Measurements from ENCODE around the gene KRT12.

KRT12 gene

DNA sequence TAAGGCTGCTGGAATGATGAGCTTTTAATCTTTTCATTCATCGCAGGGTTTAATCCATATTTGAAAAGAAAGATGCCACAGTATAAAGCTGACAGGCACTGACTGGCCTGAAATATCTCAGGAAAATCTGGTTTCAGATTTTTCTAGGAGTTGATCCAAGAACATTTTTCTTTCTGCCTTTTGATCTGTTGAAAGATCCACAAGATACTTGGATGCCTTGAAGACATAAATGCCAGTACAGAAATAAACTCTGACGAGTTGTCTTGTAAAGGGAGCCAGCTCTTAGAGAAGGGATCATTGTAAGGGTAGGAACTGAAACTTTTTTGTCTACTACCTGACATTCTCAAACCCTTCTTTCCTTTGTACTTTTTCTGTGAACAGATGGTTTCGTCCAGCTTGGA is 43.4 kb upstream of the KRT12 start:
- peak; percentile 82 for DNase-seq (ENCODE audit: low read depth)
- H3K4me3 ChIP-seq (ENCODE audit: control insufficient read depth, low read depth, low read length), result no peak overlapping the region
- no peak for TF ChIP-seq CTCF (conservative IDR thresholded peaks at IDR 0.05; ENCODE audit: control insufficient read depth, insufficient read depth, low read depth, low read length)

DNA sequence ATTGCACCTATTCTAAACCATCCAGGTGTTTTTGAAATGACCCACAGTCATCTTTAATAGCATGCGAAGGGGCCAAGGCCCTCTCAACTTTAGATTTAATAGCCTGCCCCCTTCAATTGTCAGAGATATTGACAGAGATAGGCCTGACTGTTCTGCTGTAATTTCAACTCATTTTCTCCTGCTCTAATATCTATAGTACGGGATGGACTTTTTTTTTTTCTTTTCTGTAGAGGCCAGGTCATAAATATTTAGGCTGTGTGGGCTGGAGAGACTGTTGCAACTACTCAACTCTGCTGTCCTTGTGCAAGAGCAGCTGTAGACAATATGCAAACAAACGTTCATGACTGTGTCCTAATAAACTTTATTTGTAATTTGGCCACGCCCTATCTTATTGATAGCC is 42.7 kb upstream of the KRT12 start:
- no peak overlapping the region for H3K4me3 ChIP-seq (ENCODE audit: control insufficient read depth, low read depth, low read length)
- peak; percentile 93 for DNase-seq (ENCODE audit: low read depth)

GRCh38 chr17:40909351-40909750 is 42.3 kb upstream of the KRT12 start:
- DNase-seq (ENCODE audit: low read depth), result peak; percentile 97
- no peak overlapping the region for H3K4me3 ChIP-seq (ENCODE audit: control insufficient read depth, low read depth, low read length)
- peak; percentile 75 for TF ChIP-seq CTCF (conservative IDR thresholded peaks at IDR 0.05; ENCODE audit: control insufficient read depth, insufficient read depth, low read depth, low read length)

More for the DNA sequence above, 42.7 kb upstream of the KRT12 start:
- no peak for TF ChIP-seq CTCF (conservative IDR thresholded peaks at IDR 0.05; ENCODE audit: control insufficient read depth, insufficient read depth, low read depth, low read length)

GRCh38 chr17:40906613-40907012 is 39.6 kb upstream of the KRT12 start:
- TF ChIP-seq CTCF (conservative IDR thresholded peaks at IDR 0.05; ENCODE audit: control insufficient read depth, insufficient read depth, low read depth, low read length), result no peak
- no peak overlapping the region for H3K4me3 ChIP-seq (ENCODE audit: control insufficient read depth, low read depth, low read length)
- DNase-seq (ENCODE audit: low read depth), result no peak

- TF ChIP-seq CTCF (conservative IDR thresholded peaks at IDR 0.05; ENCODE audit: control insufficient read depth, insufficient read depth, low read depth, low read length), result no peak
- no peak overlapping the region for H3K4me3 ChIP-seq (ENCODE audit: control insufficient read depth, low read depth, low read length)
- no peak for DNase-seq (ENCODE audit: low read depth)
Measured at GRCh38 chr17:40905370-40905769, 38.3 kb upstream of the KRT12 start.

GRCh38 chr17:40903129-40903847 is 36.3 kb upstream of the KRT12 start:
- DNase-seq (ENCODE audit: low read depth), result peak; percentile 80
- no peak overlapping the region for H3K4me3 ChIP-seq (ENCODE audit: control insufficient read depth, low read depth, low read length)
- no peak for TF ChIP-seq CTCF (conservative IDR thresholded peaks at IDR 0.05; ENCODE audit: control insufficient read depth, insufficient read depth, low read depth, low read length)

Measured in fibroblast of mammary gland (primary cell).